HG03280 (cell line): ENCODE results near the gene RBBP6.
A peak's percentile ranks its signal among the peaks of the same experiment; 100 is the strongest.

Source experiments
- ATAC-seq: cut with Tn5 transposase; IDR thresholded peaks from one replicate; pipeline ENCODE4 v1.9.1; 2021; ENCODE audit warnings: mild to moderate bottlenecking, moderate library complexity; ENCODE audit not compliant: unreplicated experiment

RBBP6 gene

GRCh38 chr16:24524855-24525677, 14.3 kb upstream of the RBBP6 start:
- ATAC-seq: no peak

- ATAC-seq: no peak
Observed at GRCh38 chr16:24525970-24526559, 13.3 kb upstream of the RBBP6 start.

GRCh38 chr16:24526701-24527495, 12.5 kb upstream of the RBBP6 start:
- ATAC-seq: no peak

- ATAC-seq: no peak
Observed at GRCh38 chr16:24531166-24531565, 8.2 kb upstream of the RBBP6 start.

GRCh38 chr16:24534620-24535019, 4.7 kb upstream of the RBBP6 start:
- ATAC-seq: no peak

GRCh38 chr16:24535827-24536226, 3.5 kb upstream of the RBBP6 start:
- ATAC-seq: no peak

GRCh38 chr16:24536671-24537070, 2.7 kb upstream of the RBBP6 start:
- ATAC-seq: no peak

- ATAC-seq: no peak
Observed at GRCh38 chr16:24537474-24538337, 1.7 kb upstream of the RBBP6 start.

GRCh38 chr16:24538756-24539294, 541 bp upstream of the RBBP6 start:
- no peak for ATAC-seq

GRCh38 chr16:24539850-24540601, 660 bp downstream of the RBBP6 start:
- ATAC-seq: peak; percentile 33

GRCh38 chr16:24540602-24541210, 1.3 kb downstream of the RBBP6 start:
- no peak for ATAC-seq

GRCh38 chr16:24541233-24541933, 2.0 kb downstream of the RBBP6 start:
- ATAC-seq: no peak

- ATAC-seq: no peak
Observed at GRCh38 chr16:24543949-24544348, 4.6 kb downstream of the RBBP6 start.

- ATAC-seq: no peak
Observed at GRCh38 chr16:24544640-24545039, 5.3 kb downstream of the RBBP6 start.

GRCh38 chr16:24550295-24550694, 10.9 kb downstream of the RBBP6 start:
- ATAC-seq: no peak

- ATAC-seq: no peak
Observed at GRCh38 chr16:24552705-24553246, 13.4 kb downstream of the RBBP6 start.

GRCh38 chr16:24553983-24554382, 14.6 kb downstream of the RBBP6 start:
- ATAC-seq: no peak

GRCh38 chr16:24555346-24555872, 16.0 kb downstream of the RBBP6 start:
- ATAC-seq: no peak
